ENCODE results near the gene VDAC2.

- TF ChIP-seq ELK4 (IDR thresholded peaks at IDR 0.05; ENCODE audit: borderline replicate concordance, low read depth, low read length) (no peak), MZF1 (tag by site-specific recombination; IDR thresholded peaks at IDR 0.05; ENCODE audit: borderline replicate concordance) (no peak), ZNF792 (tag by site-specific recombination; IDR thresholded peaks at IDR 0.05) (no peak), CTCF (tag by site-specific recombination; IDR thresholded peaks at IDR 0.05) (no peak)
These were observed 62.3 kb downstream of the VDAC2 start for GRCh38 chr10:75272896-75273295.
